Transverse colon (tissue), 4 donors: ENCODE results near the gene CFAP52.

Experiments
- CTCF ChIP-seq, 5 experiments: fragments of 200-600 bp in 3 of 5; fragments of 450-650 bp in 2 of 5; sonication (generic) in 3 of 5; IDR thresholded peaks; 1 replicate in 2 of 5; 2 replicates in 3 of 5; pipeline ENCODE4 v1.5.1; 2016 to 2017; ENCODE audit warnings: antibody characterized with exemption in 5 of 5, inconsistent platforms in 3 of 5, mild to moderate bottlenecking in 2 of 5, moderate library complexity in 1 of 5
- EP300 ChIP-seq: sonication (generic); formaldehyde crosslinking; IDR thresholded peaks from one replicate; pipeline ENCODE4 v1.6.1; 2017; ENCODE audit warnings: antibody characterized with exemption, low read depth
- POLR2A ChIP-seq: fragments of 450-650 bp; IDR thresholded peaks from one replicate; pipeline ENCODE4 v1.6.1; 2016; ENCODE audit warnings: antibody characterized with exemption, mild to moderate bottlenecking, moderate library complexity
- POLR2AphosphoS5 ChIP-seq, 3 donors: sonication (generic); formaldehyde crosslinking; IDR thresholded peaks; one replicate each; pipeline ENCODE4 v1.6.1; 2016; ENCODE audit warnings: antibody characterized with exemption in 3 of 3

GRCh38 chr17:9566067-9566466, 10.4 kb upstream of the CFAP52 start:
- TF ChIP-seq CTCF (IDR thresholded peaks at IDR 0.05) (no peak), EP300 (no peak), POLR2A (no peak), POLR2AphosphoS5 (IDR thresholded peaks at IDR 0.05) (no peak)
